Common myeloid progenitor, CD34-positive (primary cell): Measurements from ENCODE around the gene KHNYN.

Experiments
- CTCF ChIA-PET: fragments of 350-600 bp; sonication (Branson Sonifier 250); formaldehyde crosslinking; loops from one replicate; lab custom pipeline; 2021; ENCODE audit warnings: antibody characterized with exemption; lab: Charles Lee
- POLR2A ChIA-PET: fragments of 350-600 bp; sonication (Branson Sonifier 250); formaldehyde crosslinking; loops from one replicate; lab custom pipeline; 2021; ENCODE audit warnings: antibody characterized with exemption; lab: Charles Lee
- DNase-seq, 3 donors: peaks; one replicate each; pipeline versions ENCODE4 v3.0.0 to v3.0.0-alpha.2; 2013
- H3K27ac ChIP-seq, 2 experiments: 1 replicate in 1 of 2; 2 replicates in 1 of 2; pipeline ENCODE4 v1.7.0; 2013; ENCODE audit warnings: inconsistent platforms in 2 of 2, low read length in 2 of 2, mild to moderate bottlenecking in 2 of 2, low read depth in 1 of 2, moderate library complexity in 1 of 2; ENCODE audit not compliant: severe bottlenecking in 2 of 2, insufficient read depth in 1 of 2, poor library complexity in 1 of 2
- H3K27me3 ChIP-seq, 5 experiments: replicated peaks in 2 of 5; 1 replicate in 3 of 5; 2 replicates in 2 of 5; pipeline versions ENCODE4 v1.6.1 to v1.7.0; 2013; ENCODE audit warnings: low read length in 4 of 5, mild to moderate bottlenecking in 2 of 5, moderate library complexity in 2 of 5, inconsistent platforms in 1 of 5; ENCODE audit not compliant: insufficient read depth in 5 of 5, control insufficient read depth in 4 of 5
- H3K36me3 ChIP-seq, 4 experiments: 1 replicate in 2 of 4; 2 replicates in 2 of 4; pipeline versions ENCODE4 v1.6.1 to v1.7.0; 2013; ENCODE audit warnings: low read length in 3 of 4, control low read depth in 1 of 4, mild to moderate bottlenecking in 1 of 4; ENCODE audit not compliant: control insufficient read depth in 4 of 4, insufficient read depth in 4 of 4
- H3K4me1 ChIP-seq, 4 experiments: 1 replicate in 3 of 4; 2 replicates in 1 of 4; pipeline versions ENCODE4 v1.6.1 to v1.7.1; 2013; ENCODE audit warnings: low read length in 3 of 4, mild to moderate bottlenecking in 3 of 4, control low read depth in 1 of 4, inconsistent platforms in 1 of 4, moderate library complexity in 1 of 4; ENCODE audit not compliant: control insufficient read depth in 4 of 4, insufficient read depth in 4 of 4; ENCODE audit errors: control extremely low read depth in 1 of 4
- H3K4me3 ChIP-seq, 7 experiments: 1 replicate in 4 of 7; 2 replicates in 3 of 7; pipeline versions ENCODE4 v1.5.1 to v1.7.0; 2013; ENCODE audit warnings: mild to moderate bottlenecking in 7 of 7, low read length in 6 of 7, moderate library complexity in 6 of 7, inconsistent platforms in 2 of 7, low read depth in 2 of 7, control low read depth in 1 of 7; ENCODE audit not compliant: insufficient read depth in 4 of 7, control insufficient read depth in 1 of 7; ENCODE audit errors: extremely low read depth in 1 of 7
- H3K9me3 ChIP-seq, 5 experiments: 1 replicate in 4 of 5; 2 replicates in 1 of 5; pipeline versions ENCODE4 v1.6.1 to v1.7.1; 2013; ENCODE audit warnings: low read length in 4 of 5, mild to moderate bottlenecking in 2 of 5, inconsistent platforms in 1 of 5, low read depth in 1 of 5, moderate library complexity in 1 of 5; ENCODE audit not compliant: control insufficient read depth in 4 of 5, insufficient read depth in 2 of 5; ENCODE audit errors: control extremely low read depth in 1 of 5
- WGBS: methylation state at CpG from one replicate; pipeline ENCODE4 v1.1.5; 2013; ENCODE audit not compliant: insufficient coverage; 5-methylcytosine and 5-hydroxymethylcytosine counted together

KHNYN gene

GRCh38 chr14:24422694-24423601 is 6.8 kb upstream of the KHNYN start:
- Histone ChIP-seq H3K4me3 (peak overlapping the region in 4 of 7 experiments; percentile 6 to 42 (median 38)), H3K36me3 (no peaks in the 10 kb centered on the region), H3K4me1 (peaks cover 22 to 53% (median 42%) of the 10 kb centered on the region in 4 experiments), H3K27me3 (peaks cover 0 to 18% (median 9%) of the 10 kb centered on the region in 5 experiments), H3K9me3 (no peaks in the 10 kb centered on the region), H3K27ac (no peak overlapping the region)
- 33% methylated on average over 8 of the region's 12 CpGs for WGBS
- ChIA-PET POLR2A (interaction anchor here (1.3 kb wide), 2 partner anchors 8 to 14 kb away, joined by 3 to 8 read pairs; no protein-coding TSS in a partner anchor), CTCF (interaction anchor here (0.9 to 23.8 kb wide), 12 partner anchors 7 to 125 kb away, joined by 3 to 489 read pairs (median 8); partner anchors contain the start of genes ADCY4, CBLN3, KHNYN and RIPK3)
- no peak for DNase-seq

GRCh38 chr14:24425704-24426103 is 4.0 kb upstream of the KHNYN start:
- WGBS: 86% methylated on average over 3 of the region's 3 CpGs

GRCh38 chr14:24426150-24426911 is 3.4 kb upstream of the KHNYN start:
- 100% methylated on average over 1 of the region's 2 CpGs for WGBS
- POLR2A ChIA-PET: interaction anchor here (1.0 kb wide), 1 partner anchor 17 kb away, joined by 3 read pairs; no protein-coding TSS in a partner anchor
- no peak overlapping the region for H3K4me3 ChIP-seq

More at GRCh38 chr14:24425704-24426103, 4.0 kb upstream of the KHNYN start:
- peaks cover 24 to 75% (median 63%) of the 10 kb centered on the region in 4 experiments for H3K4me1 ChIP-seq
- DNase-seq: peak in 2 of 3 donors; percentile 40 to 47
- ChIA-PET CTCF (interaction anchor here (0.9 to 23.8 kb wide), 9 partner anchors 4 to 115 kb away, joined by 3 to 489 read pairs (median 10); partner anchors contain the start of genes ADCY4, CBLN3, KHNYN and LTB4R), POLR2A (no interaction called here)
- no peaks in the 10 kb centered on the region for H3K9me3 ChIP-seq
- no peak overlapping the region for H3K27ac ChIP-seq
- H3K4me3 ChIP-seq: no peak overlapping the region
- H3K36me3 ChIP-seq: no peaks in the 10 kb centered on the region
- H3K27me3 ChIP-seq: peaks cover 0 to 3% (median 0%) of the 10 kb centered on the region in 5 experiments

GRCh38 chr14:24426912-24427536 is 2.7 kb upstream of the KHNYN start:
- 20% methylated on average over 5 of the region's 8 CpGs for WGBS
- DNase-seq: peak in 2 of 3 donors; percentile 63 to 73
- ChIA-PET CTCF (interaction anchor here (0.6 to 21.5 kb wide), 10 partner anchors 9 to 95 kb away, joined by 3 to 489 read pairs (median 6); partner anchors contain the start of genes ADCY4, NYNRIN and RIPK3), POLR2A (interaction anchor here (1.0 to 1.3 kb wide), 2 partner anchors 18 to 87 kb away, joined by 3 read pairs; partner anchors contain the start of gene RIPK3)
- Histone ChIP-seq H3K4me3 (peak overlapping the region in 1 of 7 experiments; percentile 45), H3K4me1 (peaks cover 26 to 85% (median 71%) of the 10 kb centered on the region in 4 experiments), H3K27ac (no peak overlapping the region), H3K9me3 (no peaks in the 10 kb centered on the region), H3K27me3 (no peaks in the 10 kb centered on the region), H3K36me3 (peaks cover 0 to 5% (median 2%) of the 10 kb centered on the region in 4 experiments)

More at GRCh38 chr14:24426150-24426911, 3.4 kb upstream of the KHNYN start:
- Histone ChIP-seq H3K27ac (no peak overlapping the region), H3K27me3 (no peaks in the 10 kb centered on the region), H3K36me3 (peaks cover 0 to 4% (median under 1%) of the 10 kb centered on the region in 4 experiments), H3K4me1 (peaks cover 29 to 81% (median 69%) of the 10 kb centered on the region in 4 experiments), H3K9me3 (no peaks in the 10 kb centered on the region)
- CTCF ChIA-PET: interaction anchor here (0.9 to 23.8 kb wide), 8 partner anchors 3 to 94 kb away, joined by 3 to 489 read pairs (median 12); partner anchors contain the start of genes ADCY4, CBLN3, KHNYN and RIPK3
- DNase-seq: no peak

- H3K4me3 ChIP-seq: no peak overlapping the region
- H3K9me3 ChIP-seq: no peaks in the 10 kb centered on the region
- no peaks in the 10 kb centered on the region for H3K27me3 ChIP-seq
- no peak overlapping the region for H3K27ac ChIP-seq
- CTCF ChIA-PET: interaction anchor here (0.6 to 21.5 kb wide), 11 partner anchors 9 to 96 kb away, joined by 3 to 489 read pairs (median 9); partner anchors contain the start of genes ADCY4, NYNRIN and RIPK3
- H3K4me1 ChIP-seq: peaks cover 18 to 79% (median 66%) of the 10 kb centered on the region in 4 experiments
- POLR2A ChIA-PET: interaction anchor here (1.0 to 1.3 kb wide), 2 partner anchors 19 to 88 kb away, joined by 3 read pairs; partner anchors contain the start of gene RIPK3
- peaks cover 3 to 13% (median 10%) of the 10 kb centered on the region in 4 experiments for H3K36me3 ChIP-seq
- no peak for DNase-seq
- WGBS: 81% methylated on average over 17 of the region's 18 CpGs
These were observed 1.9 kb upstream of the KHNYN start for GRCh38 chr14:24427537-24428508.
